HG03108 (cell line): ENCODE data around the gene SNPH.
"Not testable (repeated sequence)": the region's sequence is repeated elsewhere in the genome, so short reads cannot be mapped to it uniquely, and the experiment has no call there.

Experiments
- ATAC-seq: cut with Tn5 transposase; IDR thresholded peaks from one replicate; pipeline ENCODE4 v1.9.1; 2021; ENCODE audit warnings: moderate library complexity; ENCODE audit not compliant: unreplicated experiment

SNPH gene

GRCh38 chr20:1336699-1337367 lies 70.7 kb downstream of the SNPH start:
- no peak for ATAC-seq

DNA sequence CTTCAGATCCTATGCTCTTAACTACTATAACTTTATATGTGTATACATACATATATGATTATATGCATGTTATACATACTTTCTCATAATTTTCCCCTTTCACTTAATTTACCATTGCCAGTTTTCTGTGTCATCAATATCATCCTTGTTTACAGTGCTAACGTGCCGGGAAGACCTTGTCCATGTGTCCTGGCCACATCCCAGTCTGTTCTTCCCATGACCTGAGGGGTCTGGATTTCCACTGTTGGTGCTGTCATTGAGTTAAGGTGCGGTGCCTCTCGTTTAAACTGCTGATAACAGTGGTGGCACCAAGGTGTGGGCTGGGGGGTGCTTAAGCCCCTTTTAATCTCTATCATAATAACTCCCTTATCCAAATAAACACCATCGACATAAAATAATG lies 71.3 kb downstream of the SNPH start:
- ATAC-seq, result no peak

GRCh38 chr20:1338096-1338495 lies 72.0 kb downstream of the SNPH start:
- ATAC-seq, result no peak

- no peak for ATAC-seq
Observed at GRCh38 chr20:1338801-1339200, 72.7 kb downstream of the SNPH start.

DNA sequence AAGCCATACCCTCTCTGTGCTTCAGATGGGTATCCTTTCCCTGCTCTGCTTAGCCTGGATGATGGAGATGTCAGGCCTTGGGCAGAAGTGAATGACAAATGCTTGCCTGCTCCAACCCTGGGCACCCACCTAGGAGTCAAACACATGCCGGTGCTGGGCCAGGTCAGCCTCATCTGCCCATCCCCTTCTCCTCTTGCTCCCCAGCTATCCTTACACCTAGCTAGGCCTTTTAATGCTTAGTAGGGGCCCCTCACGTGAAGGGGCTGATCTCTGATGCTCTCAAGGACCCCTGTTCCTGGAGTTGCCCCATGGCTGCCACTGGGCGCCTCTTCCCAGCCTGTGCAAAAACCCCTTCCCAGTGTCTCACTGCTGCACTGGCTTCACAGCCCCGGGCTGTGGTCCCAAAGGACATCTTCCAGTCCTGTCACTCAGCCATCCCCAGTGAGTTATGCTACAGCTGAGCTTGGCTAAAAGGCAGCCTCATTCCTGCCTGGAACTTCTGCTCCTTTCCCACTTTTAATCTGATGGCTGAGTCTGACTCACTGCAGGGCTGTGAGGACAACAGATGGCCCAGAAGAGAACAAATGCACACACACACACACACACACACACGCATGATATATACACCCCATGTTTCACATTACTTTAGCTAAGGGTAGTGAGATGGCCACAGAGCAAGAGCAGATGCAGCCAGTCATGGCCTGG lies 75.6 kb downstream of the SNPH start:
- no peak for ATAC-seq

DNA sequence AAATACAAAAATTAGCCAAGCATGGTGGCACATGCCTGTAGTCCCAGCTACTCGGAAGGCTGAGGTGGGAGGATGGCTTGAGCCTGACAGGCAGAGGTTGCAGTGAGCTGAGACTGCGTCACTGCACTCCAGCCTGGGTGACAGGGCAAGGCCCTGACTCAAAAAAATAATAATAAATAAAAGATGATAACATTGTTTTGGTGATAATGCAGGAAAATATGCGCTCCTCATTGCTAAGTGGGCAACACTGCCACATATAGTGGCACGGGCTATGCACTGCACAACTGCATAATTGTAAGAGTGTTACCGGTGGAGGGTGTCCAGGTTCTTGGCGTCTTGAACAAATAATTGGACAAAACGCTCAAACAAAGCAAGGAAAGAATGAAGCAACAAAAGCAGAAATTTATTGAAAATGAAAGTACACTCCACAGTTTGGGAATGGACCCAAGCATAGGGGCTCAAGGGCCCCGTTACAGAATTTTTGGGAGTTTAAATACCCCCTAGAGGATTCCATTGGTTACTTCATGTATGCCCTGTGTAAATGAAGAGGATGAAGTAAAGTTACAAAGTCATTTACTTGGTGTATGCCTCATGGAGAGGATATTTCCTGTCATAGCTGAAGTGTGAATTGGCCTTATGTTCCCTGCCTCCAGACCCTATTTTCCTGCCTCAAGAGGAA lies 77.5 kb downstream of the SNPH start:
- not testable (repeated sequence) for ATAC-seq

DNA sequence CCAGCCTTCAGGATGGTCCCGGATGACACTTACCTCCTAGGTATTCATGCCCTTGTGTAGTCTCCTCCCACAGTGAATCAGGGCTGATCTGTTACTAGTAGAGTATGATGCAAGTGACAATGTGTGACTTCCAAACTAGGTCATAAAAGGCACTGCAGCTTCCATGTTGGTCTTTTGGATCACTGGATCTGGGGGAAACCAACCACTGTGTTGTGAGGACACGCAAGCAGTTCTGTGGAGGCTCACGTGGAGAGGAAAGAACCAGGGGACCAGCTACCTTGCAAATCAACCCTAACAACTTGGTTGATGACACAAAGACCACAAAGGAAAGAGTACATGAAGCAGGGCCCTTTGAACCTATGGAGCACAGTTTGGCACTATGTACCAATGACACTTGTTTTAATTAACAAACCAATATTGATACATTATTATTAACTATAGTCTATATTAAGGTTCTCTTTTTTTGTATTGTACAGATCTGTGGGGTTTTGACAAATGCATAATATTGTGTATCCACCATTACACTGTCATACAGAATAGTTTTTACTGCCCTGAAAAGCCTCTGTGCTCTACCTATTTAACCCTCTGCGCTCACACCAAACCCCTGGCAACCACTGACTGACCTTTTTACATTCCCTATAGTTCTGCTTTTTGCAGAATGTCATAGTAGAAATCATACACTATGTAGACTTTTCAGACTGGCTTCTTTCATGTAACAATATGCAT lies 79.1 kb downstream of the SNPH start:
- no peak for ATAC-seq

DNA sequence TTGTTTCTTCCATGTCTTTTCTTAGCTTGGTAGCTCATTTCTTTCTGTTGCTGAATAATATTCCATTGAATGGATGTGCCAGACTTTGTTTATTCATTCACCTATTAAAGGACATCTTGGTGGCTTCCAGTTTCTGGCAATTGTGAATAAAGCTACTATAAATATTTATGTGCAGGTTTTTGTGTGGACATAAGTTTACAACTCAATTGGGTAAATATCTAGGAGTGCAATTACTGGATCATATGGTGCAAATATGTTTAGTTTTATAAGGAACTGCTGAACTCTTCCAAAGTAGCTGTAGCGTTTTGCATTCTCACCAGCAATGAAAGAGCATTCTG lies 79.6 kb downstream of the SNPH start:
- no peak for ATAC-seq

DNA sequence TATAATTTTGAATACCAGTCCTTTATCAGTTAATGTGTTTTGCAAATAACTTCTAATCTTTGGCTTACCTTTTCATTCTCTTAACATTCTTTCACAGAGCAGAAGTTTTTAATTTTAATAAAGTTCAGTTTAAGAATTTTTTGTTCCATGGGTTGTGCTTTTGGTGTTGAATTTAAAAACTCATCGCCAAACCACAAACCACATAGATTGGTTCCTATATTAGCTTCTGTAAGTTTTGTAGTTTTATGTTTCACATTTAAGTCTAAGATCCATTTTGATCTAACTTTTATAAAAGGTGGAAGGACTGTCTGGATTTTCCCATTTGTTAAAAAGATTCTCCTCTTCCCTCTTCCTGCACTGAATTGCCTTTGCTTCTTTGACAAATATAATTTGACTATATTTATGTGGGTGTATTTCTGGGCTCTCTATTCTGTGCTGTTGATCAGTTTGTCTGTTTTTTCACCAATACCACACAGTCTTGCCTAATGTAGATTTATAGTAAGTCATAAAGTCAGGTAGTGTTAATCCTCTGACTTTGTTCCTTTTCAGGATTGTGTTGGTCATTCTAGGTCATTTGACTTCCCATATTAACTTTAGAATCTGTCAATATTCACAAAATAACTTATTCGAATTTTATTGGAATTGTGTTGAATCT lies 80.3 kb downstream of the SNPH start:
- no peak for ATAC-seq

DNA sequence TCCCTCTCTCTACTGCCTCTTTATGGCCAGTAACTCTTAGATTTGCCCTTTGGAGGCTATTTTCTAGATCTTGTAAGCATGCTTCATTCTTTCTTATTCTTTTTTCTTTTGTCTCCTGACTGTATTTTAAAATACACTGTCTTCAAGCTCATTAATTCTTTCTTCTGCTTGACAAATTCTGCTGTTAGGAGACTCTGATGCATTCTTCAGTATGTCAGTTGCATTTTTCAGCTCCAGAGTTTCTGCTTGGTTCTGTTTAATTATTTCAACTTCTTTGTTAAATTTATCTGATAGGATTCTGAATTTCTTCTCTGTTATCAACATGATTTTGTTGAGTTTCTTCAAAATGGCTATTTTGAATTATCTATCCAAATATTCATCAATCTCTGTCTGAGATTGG lies 87.9 kb downstream of the SNPH start:
- ATAC-seq, result no peak

- ATAC-seq, result no peak
Observed at GRCh38 chr20:1357921-1358671, 92.0 kb downstream of the SNPH start.
